ENCODE results near the gene ADARB2. TPM values are rescaled to one million over a fixed set of nuclear protein-coding genes. Genes with fewer than 3 reads are reported as not detected.

ADARB2 gene
- total RNA-seq, 4 donors from 2014 or later: 1.3 to 5.4 (median 1.8) TPM

DNA sequence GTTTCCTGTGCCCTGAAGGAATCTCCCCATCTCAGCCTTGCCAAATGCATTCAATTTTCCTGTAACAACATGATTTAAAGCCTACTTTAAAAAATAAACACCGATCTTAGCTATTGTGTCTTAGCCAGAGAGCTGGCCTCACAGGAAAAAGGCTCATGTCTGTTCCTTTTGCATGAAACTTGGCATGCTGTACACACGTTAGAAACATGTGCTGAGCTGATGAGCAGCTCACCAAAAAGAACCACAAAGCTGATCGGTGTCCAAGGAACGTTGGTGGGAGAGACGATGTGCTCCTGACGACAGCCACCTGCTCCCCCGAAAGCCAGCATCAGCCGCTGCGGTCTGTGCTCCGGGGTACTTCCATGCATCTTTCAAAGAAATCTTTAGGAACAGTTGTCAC, 135.9 kb downstream of the ADARB2 start:
- TF ChIP-seq EP300 (IDR thresholded peaks at IDR 0.05) (no peak), POLR2A (IDR thresholded peaks at IDR 0.05) (no peak), POLR2AphosphoS5 (IDR thresholded peaks at IDR 0.05) (no peak)
- TF ChIP-seq, protein P1, sequence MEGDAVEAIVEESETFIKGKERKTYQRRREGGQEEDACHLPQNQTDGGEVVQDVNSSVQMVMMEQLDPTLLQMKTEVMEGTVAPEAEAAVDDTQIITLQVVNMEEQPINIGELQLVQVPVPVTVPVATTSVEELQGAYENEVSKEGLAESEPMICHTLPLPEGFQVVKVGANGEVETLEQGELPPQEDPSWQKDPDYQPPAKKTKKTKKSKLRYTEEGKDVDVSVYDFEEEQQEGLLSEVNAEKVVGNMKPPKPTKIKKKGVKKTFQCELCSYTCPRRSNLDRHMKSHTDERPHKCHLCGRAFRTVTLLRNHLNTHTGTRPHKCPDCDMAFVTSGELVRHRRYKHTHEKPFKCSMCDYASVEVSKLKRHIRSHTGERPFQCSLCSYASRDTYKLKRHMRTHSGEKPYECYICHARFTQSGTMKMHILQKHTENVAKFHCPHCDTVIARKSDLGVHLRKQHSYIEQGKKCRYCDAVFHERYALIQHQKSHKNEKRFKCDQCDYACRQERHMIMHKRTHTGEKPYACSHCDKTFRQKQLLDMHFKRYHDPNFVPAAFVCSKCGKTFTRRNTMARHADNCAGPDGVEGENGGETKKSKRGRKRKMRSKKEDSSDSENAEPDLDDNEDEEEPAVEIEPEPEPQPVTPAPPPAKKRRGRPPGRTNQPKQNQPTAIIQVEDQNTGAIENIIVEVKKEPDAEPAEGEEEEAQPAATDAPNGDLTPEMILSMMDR (IDR thresholded peaks at IDR 0.05): no peak
- peaks cover 54% of the 10 kb centered on the region for H3K27me3 ChIP-seq
- no peak overlapping the region for H3K4me3 ChIP-seq
- H3K9me3 ChIP-seq: no peaks in the 10 kb centered on the region
- H3K4me1 ChIP-seq: no peaks in the 10 kb centered on the region
- ATAC-seq: no peak
- H3K36me3 ChIP-seq: no peaks in the 10 kb centered on the region
- no peak overlapping the region for H3K27ac ChIP-seq
- 0 to 18% methylated on average over 2 to 5 of the region's 10 CpGs for WGBS, 2 donors (ENCODE audit: low coverage in 1 of 2)

DNA sequence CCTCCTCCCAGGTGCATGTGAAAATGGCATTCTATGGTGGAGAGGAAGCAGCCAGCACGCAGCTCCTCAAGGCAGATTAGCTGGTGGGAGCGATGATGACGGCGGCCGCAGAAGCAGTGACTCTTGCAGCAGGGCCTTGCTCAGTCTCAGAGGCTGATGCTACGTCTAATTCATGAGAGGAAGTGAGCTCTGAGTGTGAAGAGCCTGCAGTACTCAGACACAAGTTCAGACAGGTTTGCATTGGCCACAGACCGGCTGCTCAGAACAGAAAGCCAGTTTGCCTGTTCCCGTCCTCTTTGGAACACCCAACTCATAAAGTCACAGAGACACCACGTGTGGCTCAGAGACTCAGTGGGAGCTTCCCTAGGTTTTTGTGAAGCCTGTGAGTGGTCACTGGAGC, 136.5 kb downstream of the ADARB2 start:
- Histone ChIP-seq H3K4me3 (no peak overlapping the region), H3K9me3 (no peaks in the 10 kb centered on the region), H3K36me3 (no peaks in the 10 kb centered on the region), H3K27me3 (peaks cover 51% of the 10 kb centered on the region), H3K27ac (no peak overlapping the region), H3K4me1 (no peaks in the 10 kb centered on the region)
- no peak for TF ChIP-seq EP300 (IDR thresholded peaks at IDR 0.05)
- TF ChIP-seq, protein P1 (IDR thresholded peaks at IDR 0.05): no peak
- no peak for TF ChIP-seq POLR2A (IDR thresholded peaks at IDR 0.05)
- TF ChIP-seq POLR2AphosphoS5 (IDR thresholded peaks at IDR 0.05): no peak
- ATAC-seq: no peak
- 70% methylated on average over 3 of the region's 9 CpGs; no CpG with 5 or more reads in 1 of the 2 donors for WGBS, 2 donors (ENCODE audit: low coverage in 1 of 2)

DNA sequence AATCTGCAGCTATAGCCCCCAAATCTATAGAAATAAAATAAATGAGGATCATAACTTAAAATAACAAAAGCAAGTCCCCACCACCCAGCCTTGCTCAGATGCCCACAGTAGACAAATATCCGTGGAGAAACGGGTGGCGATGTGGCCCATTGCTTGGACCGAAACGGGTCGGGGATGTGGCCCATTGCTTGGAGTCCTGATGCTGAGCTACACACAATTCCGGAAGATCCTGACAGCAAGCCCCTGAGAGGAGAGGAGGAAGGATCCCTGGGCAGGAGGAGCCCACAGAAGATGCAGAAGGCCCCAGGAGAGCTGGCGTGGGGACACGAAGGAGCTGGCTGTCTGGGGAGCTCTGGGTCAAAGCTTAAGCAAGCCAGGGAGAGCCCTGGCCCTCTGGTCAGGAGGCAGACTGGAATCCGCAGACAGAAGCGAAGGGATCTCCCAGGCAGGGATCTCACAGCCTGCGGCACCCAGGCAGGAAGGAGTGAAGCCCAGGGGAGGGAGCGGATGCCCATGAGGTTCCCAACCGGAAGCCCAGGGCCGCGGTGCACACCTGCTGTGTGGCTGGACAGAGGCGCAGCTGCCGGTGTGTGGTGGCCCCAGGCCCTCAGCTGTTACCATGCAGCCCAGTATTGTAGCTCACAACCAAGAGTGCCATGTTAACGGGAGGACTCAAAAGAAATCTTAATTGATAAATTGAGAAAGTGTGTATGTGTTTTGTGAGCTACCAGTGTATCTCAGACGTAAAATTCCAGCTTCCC, 138.8 kb downstream of the ADARB2 start:
- 80 to 96% methylated on average over 7 to 16 of the region's 20 CpGs for WGBS, 2 donors (ENCODE audit: low coverage in 1 of 2)
- H3K4me1 ChIP-seq: no peaks in the 10 kb centered on the region
- H3K27me3 ChIP-seq: peaks cover 48% of the 10 kb centered on the region
- no peaks in the 10 kb centered on the region for H3K9me3 ChIP-seq
- no peak overlapping the region for H3K4me3 ChIP-seq
- TF ChIP-seq, protein P1 (IDR thresholded peaks at IDR 0.05): no peak
- no peak for TF ChIP-seq POLR2A (IDR thresholded peaks at IDR 0.05)
- no peak overlapping the region for H3K27ac ChIP-seq
- no peak for ATAC-seq
- H3K36me3 ChIP-seq: no peaks in the 10 kb centered on the region

DNA sequence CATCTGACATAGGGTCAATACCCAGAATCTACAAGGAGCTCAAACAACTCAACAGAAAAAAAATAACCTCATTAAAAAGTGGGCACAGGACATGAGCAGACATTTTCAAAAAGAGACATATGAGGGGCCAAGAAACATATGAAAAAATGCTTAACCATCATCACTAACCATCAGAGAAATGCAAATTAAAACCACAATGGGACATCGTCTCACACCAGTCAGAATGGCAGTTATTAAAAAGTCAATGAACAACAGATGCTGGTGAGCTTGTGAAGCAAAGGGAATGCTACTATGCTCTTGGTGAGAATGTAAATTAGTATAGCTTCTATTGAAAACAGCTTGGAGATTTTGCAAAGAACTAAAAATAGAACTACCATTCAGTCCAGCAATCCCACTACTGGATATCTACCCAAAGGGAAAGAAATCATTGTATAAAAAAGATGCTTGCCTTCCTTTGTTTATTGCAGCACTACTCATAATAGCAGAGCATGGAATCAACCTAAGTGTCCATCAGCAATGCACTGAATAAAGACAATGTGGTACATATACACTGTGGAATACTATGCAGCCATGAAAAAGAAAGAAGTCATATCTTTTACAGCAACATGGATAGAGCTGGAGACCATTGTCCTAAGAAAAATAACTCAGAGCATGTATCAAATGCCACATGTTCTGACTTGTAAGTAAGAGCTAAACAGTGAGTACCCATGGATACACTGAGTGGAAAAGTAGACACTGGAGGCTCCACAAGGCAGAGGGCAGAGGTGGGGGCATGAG, 139.8 kb downstream of the ADARB2 start:
- no peak for TF ChIP-seq POLR2A (IDR thresholded peaks at IDR 0.05)
- TF ChIP-seq, protein P1 (IDR thresholded peaks at IDR 0.05): no peak
- Histone ChIP-seq H3K36me3 (no peaks in the 10 kb centered on the region), H3K9me3 (no peaks in the 10 kb centered on the region), H3K4me1 (no peaks in the 10 kb centered on the region), H3K4me3 (no peak overlapping the region), H3K27me3 (peaks cover 48% of the 10 kb centered on the region), H3K27ac (no peak overlapping the region)
- 82 to 90% methylated on average over 1 of the region's 1 CpG for WGBS, 2 donors (ENCODE audit: low coverage in 1 of 2)
- no peak for ATAC-seq
